HG03354 (cell line): Measurements from ENCODE around the gene LIMS2.

ENCODE experiments used
- ATAC-seq: cut with Tn5 transposase; IDR thresholded peaks from one replicate; pipeline ENCODE4 v1.9.1; 2021; ENCODE audit warnings: mild to moderate bottlenecking; ENCODE audit not compliant: unreplicated experiment, poor library complexity, severe bottlenecking

Gene LIMS2

DNA sequence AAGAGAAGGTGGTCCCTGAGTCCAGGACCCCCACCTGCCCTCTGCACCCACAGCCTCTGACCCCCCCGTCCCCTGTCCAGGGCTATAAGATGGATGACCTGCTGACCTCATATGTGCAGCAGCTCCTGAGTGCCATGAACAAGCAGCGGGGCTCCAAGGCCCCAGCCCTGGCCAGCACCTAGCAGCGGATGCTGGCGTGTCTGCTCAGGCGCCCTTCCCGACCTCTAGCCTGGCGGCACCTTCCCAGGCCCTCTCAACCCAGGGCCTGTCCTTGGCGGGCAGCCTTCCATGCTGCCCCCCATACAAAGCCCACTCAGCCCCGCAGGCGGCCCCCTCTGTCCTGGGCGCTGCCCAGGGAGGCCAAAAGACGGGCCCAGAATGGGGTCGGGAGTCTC is 38.1 kb downstream of the LIMS2 start:
- ATAC-seq: no peak

DNA sequence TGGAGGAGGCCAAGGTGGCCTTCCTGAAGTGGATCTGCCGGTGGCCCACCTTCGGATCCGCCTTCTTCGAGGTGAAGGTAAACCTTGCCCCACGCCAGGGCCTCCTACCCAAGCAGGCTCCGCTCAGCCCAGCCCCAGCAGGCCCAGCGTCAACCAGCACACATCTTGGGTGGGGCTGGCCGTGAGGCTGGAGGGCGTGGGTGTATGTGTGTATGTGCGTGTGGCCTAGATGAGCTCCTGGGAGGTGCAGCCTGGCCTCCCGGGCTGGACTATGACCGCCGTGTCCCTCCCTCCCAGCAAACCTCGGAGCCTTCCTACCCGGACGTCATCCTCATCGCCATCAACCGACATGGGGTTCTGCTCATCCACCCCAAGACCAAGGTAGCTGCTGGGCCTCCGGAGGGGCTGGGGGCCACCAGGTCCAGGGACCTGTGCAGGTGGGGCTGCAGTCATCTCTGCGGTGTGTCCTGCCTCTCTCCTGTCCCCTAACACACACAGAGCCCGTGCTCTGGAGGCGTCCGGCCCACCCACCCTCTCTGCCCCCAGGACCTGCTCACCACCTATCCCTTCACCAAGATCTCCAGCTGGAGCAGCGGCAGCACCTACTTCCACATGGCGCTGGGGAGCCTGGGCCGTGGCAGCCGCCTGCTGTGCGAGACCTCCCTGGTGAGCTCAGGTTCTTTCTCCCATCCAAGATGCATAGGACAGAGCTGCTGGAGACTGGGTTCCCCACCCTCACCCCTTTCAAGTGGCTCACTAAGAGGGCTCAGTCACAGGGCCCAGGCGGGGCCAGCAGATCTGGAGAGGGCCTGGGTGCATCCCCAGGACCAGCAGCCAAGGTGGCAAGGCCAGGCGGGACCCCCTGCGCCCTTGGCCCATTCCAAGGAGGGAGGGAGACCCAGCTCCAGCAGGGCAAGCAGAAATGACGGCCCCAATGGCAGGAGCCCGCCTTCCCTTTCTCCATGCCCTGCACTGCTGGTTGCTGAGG is 38.8 kb downstream of the LIMS2 start:
- no peak for ATAC-seq

DNA sequence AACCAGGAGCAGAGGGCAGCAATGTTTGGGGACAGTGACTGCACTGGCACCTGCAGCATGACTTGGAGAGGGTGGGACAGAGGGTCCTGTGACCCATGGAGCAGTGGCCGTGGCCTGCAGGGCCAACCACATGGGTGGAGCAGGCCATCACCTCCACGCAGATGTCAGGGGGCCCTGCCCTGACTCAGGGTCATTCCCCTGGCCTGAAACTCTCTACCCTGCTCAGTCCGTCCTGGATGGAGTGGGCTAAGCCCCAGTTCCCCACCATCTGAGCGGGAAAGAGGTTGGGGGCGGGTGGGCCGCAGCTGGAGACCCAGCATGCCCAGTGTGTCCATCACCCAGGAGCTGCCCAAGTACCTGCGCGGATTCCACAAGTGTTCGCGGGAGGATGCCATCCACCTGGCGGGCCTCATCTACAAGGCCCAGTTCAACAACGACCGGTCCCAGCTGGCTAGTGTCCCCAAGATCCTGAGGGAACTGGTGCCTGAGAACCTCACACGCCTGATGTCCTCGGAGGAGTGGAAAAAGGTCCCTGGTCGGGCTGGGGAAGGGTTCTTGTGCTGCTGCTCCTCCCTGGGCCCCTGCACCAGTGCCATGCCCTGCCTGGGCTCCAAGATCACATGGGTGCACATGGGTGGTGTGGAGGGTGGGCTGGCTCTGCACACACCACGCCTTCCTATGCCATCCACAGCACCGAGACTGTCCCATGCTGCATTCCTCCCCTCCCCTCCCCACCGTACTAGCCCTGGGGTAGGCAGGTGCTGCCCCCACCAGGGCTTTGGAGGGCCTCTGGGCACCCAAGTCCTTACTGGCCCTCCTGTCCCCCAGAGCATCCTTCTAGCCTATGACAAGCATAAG is 39.7 kb downstream of the LIMS2 start:
- ATAC-seq: no peak

DNA sequence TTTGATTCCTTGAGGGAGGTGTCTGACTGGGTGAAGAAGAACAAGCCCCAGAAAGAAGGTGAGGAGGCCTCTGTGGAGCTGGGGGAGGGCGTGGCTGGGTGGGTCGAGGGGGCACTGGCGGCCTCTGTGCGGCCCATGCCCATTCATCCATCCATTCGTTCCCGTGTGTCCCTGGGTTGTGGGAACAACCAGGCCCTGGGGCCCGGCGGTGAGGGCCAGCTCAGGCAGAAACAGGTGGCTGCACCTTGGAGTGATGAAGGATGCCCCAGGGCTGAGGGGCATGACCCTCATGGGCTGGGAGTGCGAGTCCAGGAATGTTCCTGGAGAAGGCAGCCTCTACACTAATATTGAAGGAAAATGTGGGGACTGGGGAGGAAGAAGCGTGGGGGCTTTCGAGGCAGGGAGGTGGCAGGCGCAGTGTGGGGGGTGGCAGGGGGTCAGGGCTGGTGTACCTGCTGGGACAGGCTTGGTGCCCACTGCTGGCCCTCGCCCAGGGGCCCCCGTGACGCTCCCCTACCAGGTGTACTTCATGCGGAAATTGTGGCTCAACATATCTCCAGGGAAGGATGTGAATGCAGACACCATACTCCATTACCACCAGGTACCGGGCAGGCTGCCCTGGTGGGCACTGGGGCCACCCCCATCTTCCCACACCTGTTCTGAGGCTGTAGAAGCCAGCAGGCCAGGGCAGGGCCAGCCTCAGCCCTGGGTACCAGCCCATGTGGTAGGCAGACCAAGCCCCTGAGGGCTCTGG is 40.5 kb downstream of the LIMS2 start:
- no peak for ATAC-seq

DNA sequence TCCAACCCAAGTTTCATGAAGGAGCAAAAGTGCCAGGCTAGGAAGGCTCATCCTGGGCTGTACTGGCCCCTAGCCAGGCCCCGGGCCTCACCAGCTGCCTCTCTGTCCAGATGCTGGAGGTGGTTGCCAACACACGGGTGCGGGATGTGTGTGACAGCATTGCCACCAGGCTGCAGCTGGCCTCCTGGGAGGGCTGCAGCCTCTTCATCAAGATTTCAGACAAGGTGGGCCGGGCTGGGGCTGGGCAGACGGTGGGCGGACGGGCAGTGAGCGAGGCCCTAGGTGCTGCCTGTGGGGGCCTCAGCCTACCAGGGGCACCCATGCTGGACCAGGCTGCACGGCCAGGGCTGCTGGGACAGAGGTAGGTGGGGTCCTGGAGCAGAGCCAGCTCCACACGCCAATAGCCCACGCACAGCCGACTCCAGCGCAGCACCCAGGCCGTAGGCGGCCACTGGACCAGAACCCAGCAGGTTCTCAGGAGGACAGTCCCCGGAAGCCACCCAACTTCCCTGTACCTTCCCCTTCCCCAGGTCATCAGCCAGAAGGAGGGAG is 41.2 kb downstream of the LIMS2 start:
- no peak for ATAC-seq

DNA sequence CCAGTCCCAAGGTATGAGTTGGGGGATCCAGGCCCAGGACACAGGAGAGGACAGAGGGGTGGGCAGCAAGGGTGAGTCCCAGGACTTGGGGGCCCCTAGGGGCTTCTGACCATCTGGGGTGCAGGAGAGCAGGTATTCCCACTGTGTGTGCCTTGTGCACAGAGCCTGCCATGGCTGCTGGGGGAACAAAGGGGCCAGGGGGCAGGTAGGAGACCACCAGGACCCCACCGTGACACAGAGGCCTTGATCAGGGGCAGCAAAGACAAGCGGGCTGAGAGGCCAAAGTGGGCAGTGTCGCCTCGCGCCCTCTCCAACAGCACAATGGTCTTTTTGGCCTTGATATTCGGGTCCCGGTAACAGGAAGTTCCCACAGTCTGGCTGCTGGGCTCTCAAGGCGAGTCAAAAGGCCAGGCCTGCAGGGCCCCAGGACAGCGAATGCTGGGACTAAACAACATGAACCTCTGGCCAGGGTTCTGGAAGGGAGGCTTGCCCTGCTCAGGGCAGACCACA is 41.7 kb downstream of the LIMS2 start:
- no peak for ATAC-seq

DNA sequence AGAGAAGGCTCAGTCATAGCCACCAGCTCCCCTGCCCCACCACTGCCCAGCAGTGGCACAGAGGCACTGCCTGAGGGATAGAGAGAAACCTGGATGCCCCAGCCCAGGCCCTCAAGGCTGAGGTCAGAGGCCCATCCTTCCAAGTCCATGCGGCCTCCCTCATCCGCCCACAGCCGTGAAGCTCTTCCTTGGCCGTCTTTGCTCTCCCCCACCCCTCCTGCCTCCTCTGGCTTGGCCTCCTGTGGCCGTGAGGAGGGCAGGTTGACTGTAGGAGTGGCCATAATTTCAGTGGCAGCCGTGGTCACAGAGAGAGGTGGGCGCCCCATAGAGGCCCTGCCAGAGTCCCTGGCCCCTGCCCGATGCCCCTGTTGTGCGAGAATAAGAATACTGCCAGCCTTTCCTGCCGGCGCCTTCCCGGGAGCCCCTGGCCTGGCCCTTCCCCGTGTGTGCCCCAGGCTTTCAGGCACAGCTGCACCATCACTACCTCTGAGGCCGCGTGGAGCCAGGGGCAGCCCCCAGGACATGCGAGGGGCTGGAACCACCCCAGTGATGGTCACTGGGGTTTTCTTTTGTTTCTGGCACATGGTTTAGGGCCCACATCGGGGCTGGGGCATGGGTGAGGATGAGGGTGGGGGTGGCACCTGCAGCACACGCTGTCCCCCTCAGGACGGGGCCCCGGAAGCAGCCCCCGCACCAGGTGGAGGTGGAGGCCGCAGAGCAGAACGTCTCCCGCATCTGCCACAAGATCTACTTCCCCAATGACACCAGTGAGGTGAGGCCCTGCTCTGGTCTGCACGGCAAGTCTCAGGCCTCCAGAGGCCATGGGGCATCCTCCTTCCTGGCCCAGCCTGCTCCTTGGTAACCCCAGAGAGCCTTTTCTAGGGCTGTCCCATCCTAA is 42.5 kb downstream of the LIMS2 start:
- ATAC-seq: no peak

DNA sequence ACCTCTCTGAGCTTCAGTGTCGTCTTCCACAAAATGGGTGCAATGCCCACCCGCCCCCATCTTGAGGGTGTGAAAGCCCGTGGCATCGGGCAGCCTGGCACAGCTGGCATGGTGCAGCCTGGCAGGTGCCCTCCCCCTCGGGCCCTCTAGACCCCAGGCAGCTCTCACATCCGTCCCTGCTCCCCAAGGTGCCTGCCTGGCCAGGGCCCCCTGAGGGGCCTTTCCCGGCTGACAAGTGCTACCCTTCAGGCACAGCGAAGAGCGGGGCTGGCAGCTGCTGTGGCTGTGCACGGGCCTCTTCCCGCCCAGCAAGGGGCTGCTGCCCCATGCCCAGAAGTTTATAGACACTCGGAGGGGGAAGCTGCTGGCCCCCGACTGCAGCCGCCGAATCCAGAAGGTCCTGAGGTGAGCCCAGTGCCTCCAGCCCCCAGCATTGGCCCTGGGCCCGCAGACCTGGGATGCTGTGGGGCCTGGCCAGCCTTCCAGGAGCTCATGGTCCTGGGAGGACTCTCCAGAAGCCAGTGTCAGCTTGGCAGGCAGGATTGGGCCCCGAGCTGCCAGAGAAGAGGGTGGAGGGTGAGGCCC is 43.2 kb downstream of the LIMS2 start:
- ATAC-seq: no peak

DNA sequence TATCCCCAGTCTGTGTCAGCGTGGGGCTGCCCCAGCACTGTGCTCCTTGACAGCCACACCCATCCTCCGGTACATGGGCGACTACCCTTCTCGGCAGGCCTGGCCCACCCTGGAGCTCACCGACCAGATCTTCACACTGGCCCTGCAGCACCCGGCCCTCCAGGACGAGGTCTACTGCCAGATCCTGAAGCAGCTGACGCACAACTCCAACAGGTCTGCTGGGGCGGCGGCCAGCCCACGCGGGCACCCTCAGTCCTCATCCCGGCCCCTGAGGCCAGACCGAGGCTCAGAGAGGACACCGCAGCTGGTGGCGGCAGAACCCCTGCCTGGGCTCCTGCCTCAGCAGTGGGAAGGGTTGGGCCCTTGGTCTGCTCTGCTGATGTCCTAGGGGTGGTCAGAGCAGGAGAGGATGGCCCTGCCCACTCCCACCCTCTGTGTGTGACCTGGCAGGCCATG is 43.8 kb downstream of the LIMS2 start:
- ATAC-seq: no peak

DNA sequence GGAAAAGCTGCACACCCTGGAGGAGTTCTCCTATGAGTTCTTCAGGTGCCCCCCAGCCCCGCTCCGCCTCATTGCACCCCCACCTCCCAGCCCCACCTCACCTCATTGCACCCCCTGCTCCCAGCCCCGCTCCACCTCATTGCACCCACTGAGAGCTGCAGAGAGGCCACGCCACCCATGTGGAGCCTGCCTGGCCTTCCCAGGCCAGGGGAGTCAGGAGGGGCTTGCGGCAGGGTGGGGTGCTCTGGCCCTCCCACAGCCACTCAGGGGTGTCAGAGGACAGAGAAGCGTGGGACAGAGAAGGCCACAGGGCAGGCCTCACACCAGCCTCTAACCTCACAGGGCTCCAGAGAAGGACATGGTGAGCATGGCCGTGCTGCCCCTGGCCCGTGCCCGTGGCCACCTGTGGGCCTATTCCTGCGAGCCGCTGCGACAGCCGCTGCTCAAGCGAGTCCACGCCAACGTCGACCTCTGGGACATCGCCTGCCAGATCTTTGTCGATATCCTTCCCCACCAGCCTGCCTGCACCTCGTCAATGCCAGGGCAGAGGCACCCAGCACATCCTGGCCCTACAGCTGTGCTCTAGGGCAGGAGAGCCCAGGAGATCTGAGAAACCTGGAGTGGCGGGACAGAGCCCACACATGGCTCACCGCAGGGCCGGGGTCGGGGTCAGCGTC is 44.3 kb downstream of the LIMS2 start:
- no peak for ATAC-seq

DNA sequence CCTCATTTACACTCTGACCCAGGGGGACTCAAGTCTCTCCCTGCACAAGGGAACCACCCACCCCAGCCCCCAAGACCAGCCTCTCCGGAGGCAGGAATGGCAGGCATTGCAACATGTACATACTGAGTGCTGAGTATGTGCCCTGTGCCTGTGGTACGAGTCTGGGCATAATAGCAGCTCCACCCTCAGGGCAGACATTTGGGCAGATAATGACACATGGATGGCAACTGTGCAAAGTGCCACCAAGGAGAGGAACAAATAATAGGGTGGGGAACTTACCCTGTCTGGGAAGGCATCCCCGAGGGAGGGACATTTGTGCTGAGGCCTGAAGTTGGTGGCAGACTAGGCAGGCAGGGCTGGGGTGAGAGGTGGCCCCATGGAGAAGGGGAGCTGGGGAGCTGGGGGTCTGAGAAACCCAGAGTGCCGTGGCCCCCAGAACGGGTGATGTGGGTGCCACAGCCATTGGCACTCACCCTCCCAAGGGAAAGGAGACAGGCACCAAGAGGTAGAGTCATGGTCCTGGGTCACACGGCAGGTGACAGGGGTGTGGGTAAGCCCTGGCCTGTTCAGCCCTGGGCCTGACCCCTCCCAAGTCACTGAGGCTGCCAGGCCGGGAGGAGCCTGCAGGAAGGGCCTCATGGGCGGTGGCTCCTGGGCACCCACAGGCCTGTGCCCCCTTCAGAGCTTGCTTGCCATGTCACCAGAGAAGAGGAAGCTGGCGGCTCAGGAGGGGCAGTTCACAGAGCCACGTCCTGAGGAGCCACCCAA is 45.0 kb downstream of the LIMS2 start:
- no peak for ATAC-seq

DNA sequence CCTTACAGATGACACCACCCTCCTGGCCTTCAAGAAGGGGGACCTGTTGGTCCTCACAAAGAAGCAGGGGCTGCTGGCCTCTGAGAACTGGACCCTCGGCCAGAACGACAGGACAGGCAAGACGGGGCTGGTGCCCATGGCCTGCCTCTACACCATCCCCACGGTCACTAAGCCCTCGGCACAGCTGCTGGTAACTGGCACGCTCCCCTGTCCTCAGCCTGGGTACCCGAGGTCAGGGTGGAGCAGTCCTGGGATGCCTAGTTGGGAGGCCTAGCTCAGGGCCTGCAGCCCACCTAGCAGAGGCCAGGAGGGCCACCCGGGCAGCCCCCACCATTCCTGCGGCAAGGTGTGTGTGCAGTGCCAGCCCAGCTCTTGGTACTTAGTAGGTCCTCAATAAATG is 45.7 kb downstream of the LIMS2 start:
- ATAC-seq: no peak

DNA sequence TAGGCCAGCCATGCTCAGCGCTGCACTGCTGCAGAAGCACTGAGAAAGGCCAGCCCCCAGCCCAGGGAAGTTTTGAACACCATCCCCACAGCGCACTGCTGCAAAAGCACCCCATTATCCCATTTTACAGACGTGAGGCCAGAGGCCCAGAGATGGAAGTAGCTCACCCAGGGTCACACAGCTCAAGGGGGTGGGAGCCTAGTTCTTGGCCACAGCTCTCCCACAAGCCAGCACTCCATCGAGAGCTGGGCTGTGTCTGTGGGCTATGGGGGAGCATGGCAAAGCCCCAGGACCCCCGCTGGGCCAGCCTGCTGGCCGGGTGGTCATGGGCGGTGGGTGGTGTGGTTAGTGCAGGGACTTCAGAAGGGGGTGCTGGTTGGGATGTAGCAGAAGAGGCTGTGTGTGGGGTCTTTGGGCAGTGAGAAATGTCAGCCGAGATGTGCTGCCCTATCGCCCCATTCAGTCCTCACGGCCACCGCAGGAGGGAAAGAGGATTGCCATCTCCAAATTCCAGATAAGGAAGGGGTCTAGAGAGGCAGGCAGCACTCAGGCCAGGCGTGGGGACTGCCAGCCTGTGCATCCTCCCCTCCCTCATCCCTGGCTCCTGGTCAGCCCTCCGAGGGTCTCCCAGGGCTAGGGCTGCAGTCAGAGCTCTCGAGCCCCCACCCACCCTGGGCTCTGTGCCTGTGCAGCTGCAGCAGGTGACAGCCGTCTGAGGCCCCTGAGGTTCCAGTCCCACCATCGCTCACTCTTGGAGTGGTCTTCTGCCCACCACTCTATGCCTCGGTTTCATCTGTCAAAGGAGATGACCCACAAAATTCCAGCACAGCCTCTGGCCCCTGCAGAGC is 46.3 kb downstream of the LIMS2 start:
- no peak for ATAC-seq

DNA sequence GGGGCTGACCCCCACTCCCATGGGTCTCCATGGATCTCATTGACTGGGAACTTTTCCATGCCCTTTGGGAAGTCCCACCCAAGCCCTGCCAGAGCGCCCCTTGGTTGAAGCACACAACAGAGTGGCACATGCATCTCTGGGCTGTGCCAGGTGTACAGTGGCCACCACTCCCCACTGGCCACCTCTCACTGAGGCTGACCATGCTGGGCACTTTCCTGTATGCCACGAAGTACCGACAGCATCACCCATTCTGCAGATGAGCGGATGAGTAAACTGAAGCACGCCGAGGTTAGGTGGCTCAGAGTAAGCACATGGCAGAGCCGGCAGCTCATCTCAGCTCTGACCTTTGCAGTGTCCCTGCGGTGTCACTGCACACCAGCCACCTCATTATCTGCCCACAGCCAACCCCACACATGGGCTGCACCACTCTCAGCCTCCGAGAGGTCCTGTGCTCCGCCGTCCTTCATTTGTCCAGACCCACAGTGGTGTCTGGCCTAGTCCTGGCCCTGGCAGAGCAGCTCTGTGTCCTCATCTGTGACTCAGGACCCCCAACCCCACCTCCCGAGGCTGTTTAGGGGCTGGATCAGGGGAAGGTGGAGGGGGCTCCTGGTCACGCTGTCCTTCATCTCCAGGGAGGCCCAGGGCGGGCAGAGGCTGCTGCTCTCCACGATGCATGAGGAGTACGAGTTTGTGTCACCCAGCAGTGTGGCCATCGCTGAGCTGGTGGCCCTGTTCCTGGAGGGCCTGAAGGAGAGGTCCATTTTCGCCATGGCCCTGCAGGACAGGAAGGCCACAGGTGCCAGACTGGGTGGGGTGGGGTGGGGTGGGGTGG is 47.4 kb downstream of the LIMS2 start:
- ATAC-seq: no peak
